Measurements from ENCODE around the gene SAE1. TPM values are rescaled to one million over a fixed set of nuclear protein-coding genes. Genes with fewer than 3 reads are reported as not detected.
A peak's percentile ranks its signal among the peaks of the same experiment; 100 is the strongest.

Gene SAE1
- total and polyA plus RNA-seq, 10 of the 15 experiments (the other 5 are each of a cell fraction or from before 2014, with no cell fraction given): 62.0 to 246 (median 148) TPM

DNA sequence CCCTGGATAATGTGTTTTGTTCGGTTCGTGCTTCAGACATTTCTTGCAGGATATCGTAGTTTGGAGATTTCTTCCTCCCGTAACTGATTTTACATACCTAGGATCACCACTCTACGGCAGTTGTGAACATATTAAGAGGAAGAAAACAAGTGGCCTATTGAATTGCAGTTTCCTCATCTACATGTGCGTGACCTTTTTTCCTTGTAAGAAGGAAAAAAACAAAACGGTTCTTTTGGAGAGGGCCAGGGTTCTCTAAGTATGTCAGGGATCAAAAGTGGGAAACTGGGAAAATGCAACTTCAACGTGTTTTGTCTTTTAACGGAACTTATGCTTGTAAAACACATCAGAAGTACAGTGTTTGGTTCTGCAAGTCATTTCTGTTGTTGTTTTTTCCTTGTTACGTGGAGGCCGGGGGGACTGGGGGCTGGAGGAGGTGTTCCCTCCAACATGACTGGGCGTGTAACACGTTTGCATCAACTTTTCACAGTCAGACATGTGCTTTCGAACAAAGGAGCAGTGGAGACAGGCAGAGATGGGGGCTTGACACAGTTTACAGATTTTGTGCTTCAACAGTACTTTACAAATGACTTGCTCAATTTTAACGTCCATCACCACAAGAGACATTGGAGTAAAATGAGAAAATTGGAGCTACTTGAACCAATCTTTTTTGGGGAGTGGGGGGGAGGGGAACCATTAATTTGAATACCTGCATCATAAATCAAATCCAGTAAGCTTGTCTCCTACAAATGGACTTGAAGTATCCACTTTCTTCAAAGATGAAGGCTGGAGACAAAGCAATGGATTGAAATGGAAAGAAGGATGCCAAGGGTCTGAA, 20.9 kb upstream of the SAE1 start (continued):
- no peak for TF ChIP-seq WRNIP1 (IDR thresholded peaks at IDR 0.05; ENCODE audit: borderline replicate concordance, low read depth, low read length)
- TF ChIP-seq ZNF687 (IDR thresholded peaks at IDR 0.05): peak; percentile 84
- TF ChIP-seq POLR2AphosphoS5 (IDR thresholded peaks at IDR 0.05; ENCODE audit: low read length): peak; percentile 69
- TF ChIP-seq ETV6 (conservative IDR thresholded peaks at IDR 0.05 in 1 of 2, IDR thresholded peaks at IDR 0.05 in 1 of 2; ENCODE audit: borderline replicate concordance in 1 of 2, low read depth in 1 of 2): no peak
- TF ChIP-seq TCF3 (IDR thresholded peaks at IDR 0.05; ENCODE audit: borderline replicate concordance, insufficient read depth, low read depth, low read length): no peak
- peak; percentile 10 for TF ChIP-seq MEF2B (IDR thresholded peaks at IDR 0.05; ENCODE audit: partially characterized antibody, poor library complexity, severe bottlenecking)
- TF ChIP-seq ELK1 (IDR thresholded peaks at IDR 0.05; ENCODE audit: low read depth, low read length): no peak
- TF ChIP-seq FOXK2 (IDR thresholded peaks at IDR 0.05): no peak
- TF ChIP-seq ATF3 (IDR thresholded peaks at IDR 0.05; ENCODE audit: borderline replicate concordance, extremely low read depth, low read depth, low read length): no peak
- TF ChIP-seq PKNOX1 (IDR thresholded peaks at IDR 0.05): peak; percentile 40; the same call in 1 of the 2 replicates
- TF ChIP-seq ZNF207 (IDR thresholded peaks at IDR 0.05; ENCODE audit: borderline replicate concordance): no peak
- no peak; the same call in none of the 2 replicates for TF ChIP-seq MTA3 (IDR thresholded peaks at IDR 0.05; ENCODE audit: borderline replicate concordance, low read length)
- TF ChIP-seq ZSCAN29 (IDR thresholded peaks at IDR 0.05): peak; percentile 37; the same call in 1 of the 2 replicates
- TF ChIP-seq NFXL1 (IDR thresholded peaks at IDR 0.05; ENCODE audit: borderline replicate concordance): no peak
- TF ChIP-seq TBL1XR1 (IDR thresholded peaks at IDR 0.05; ENCODE audit: low read depth, low read length): no peak
- peak; percentile 21; the same call in 1 of the 2 replicates for TF ChIP-seq FOXM1 (IDR thresholded peaks at IDR 0.05; ENCODE audit: low read depth, low read length)
- peak; percentile 90 for TF ChIP-seq MAX (IDR thresholded peaks at IDR 0.05; ENCODE audit: low read depth, low read length)
- no peak for TF ChIP-seq FOS (IDR thresholded peaks at IDR 0.05; ENCODE audit: borderline replicate concordance, extremely low read depth, insufficient read length)
- no peak; the same call in 1 of the 2 replicates for TF ChIP-seq NFIC (IDR thresholded peaks at IDR 0.05; ENCODE audit: low read depth, low read length)
- no peak for TF ChIP-seq HCFC1 (IDR thresholded peaks at IDR 0.05; ENCODE audit: low read length)
- peak; percentile 62; the same call in 1 of the 2 replicates for TF ChIP-seq SIN3A (IDR thresholded peaks at IDR 0.05; ENCODE audit: low read depth, low read length)
- no peak for TF ChIP-seq MTA2 (IDR thresholded peaks at IDR 0.05; ENCODE audit: low read depth)

All from GM12878 (cell line).